Measurements from ENCODE around the gene QRFP. TPM values are rescaled to one million over a fixed set of nuclear protein-coding genes. Genes with fewer than 3 reads are reported as not detected.

QRFP gene
- total and polyA plus RNA-seq, 8 donors, result not detected

- 64 to 74% methylated on average over 10 to 11 of the region's 11 CpGs for WGBS, 2 donors
- no peak for TF ChIP-seq CTCF (IDR thresholded peaks at IDR 0.05)
- H3K4me1 ChIP-seq, result peaks cover 3 to 4% (median 4%) of the 10 kb centered on the region in 3 donors
- DNase-seq (peak in 1 of 6 donors; percentile 29), ATAC-seq (no peak), FAIRE-seq (no peak)
- H3K27ac ChIP-seq, result no peak overlapping the region
- H3K9me3 ChIP-seq, result no peaks in the 10 kb centered on the region
- intact Hi-C loops (cut with DNase I), result no loop called here
- no peaks in the 10 kb centered on the region for H3K36me3 ChIP-seq
- peaks cover 0 to 31% (median 8%) of the 10 kb centered on the region in 4 donors for H3K27me3 ChIP-seq
- H3K4me3 ChIP-seq, result no peak overlapping the region
Measured at GRCh38 chr9:130934246-130934645, 37.6 kb upstream of the QRFP start.

GRCh38 chr9:130933114-130934046, 36.8 kb upstream of the QRFP start:
- Histone ChIP-seq H3K9me3 (no peaks in the 10 kb centered on the region), H3K36me3 (no peaks in the 10 kb centered on the region), H3K4me1 (peaks cover 0 to 10% (median 0%) of the 10 kb centered on the region in 3 donors), H3K4me3 (no peak overlapping the region), H3K27ac (no peak overlapping the region), H3K27me3 (peaks cover 0 to 26% (median 8%) of the 10 kb centered on the region in 4 donors)
- no peak for FAIRE-seq
- intact Hi-C loops (cut with DNase I), result no loop called here
- 20 to 27% methylated on average over 25 to 26 of the region's 26 CpGs for WGBS, 2 donors
- TF ChIP-seq CTCF (IDR thresholded peaks at IDR 0.05), result no peak
- ATAC-seq, result no peak
- DNase-seq, result peak in 1 of 6 donors; percentile 32

- H3K36me3 ChIP-seq, result no peaks in the 10 kb centered on the region
- peaks cover 0 to 9% (median 0%) of the 10 kb centered on the region in 3 donors for H3K4me1 ChIP-seq
- FAIRE-seq (no peak), DNase-seq (peak in 1 of 6 donors; percentile 45), ATAC-seq (no peak)
- intact Hi-C loops (cut with DNase I), result no loop called here
- 49 to 57% methylated on average over 21 of the region's 21 CpGs for whole genome bisulfite sequencing, 2 donors
- no peak overlapping the region for H3K27ac ChIP-seq
- H3K9me3 ChIP-seq, result no peaks in the 10 kb centered on the region
- H3K27me3 ChIP-seq, result peaks cover 0 to 17% (median 1%) of the 10 kb centered on the region in 4 donors
- no peak overlapping the region for H3K4me3 ChIP-seq
- TF ChIP-seq CTCF (IDR thresholded peaks at IDR 0.05), result no peak
Measured at GRCh38 chr9:130932255-130933079, 35.9 kb upstream of the QRFP start.

- H3K27ac ChIP-seq, result no peak overlapping the region
- no peak for ATAC-seq
- TF ChIP-seq CTCF (IDR thresholded peaks at IDR 0.05), result no peak
- no peak overlapping the region for H3K4me3 ChIP-seq
- peaks cover 0 to 9% (median 0%) of the 10 kb centered on the region in 3 donors for H3K4me1 ChIP-seq
- no peak for DNase-seq
- H3K27me3 ChIP-seq, result peaks cover 0 to 15% (median 0%) of the 10 kb centered on the region in 4 donors
- FAIRE-seq, result no peak
- no peaks in the 10 kb centered on the region for H3K9me3 ChIP-seq
- 62 to 70% methylated on average over 20 of the region's 20 CpGs for WGBS, 2 donors
- no peaks in the 10 kb centered on the region for H3K36me3 ChIP-seq
- intact Hi-C loops (cut with DNase I), result no loop called here
Measured at GRCh38 chr9:130931508-130932254, 35.1 kb upstream of the QRFP start.
